Effector memory CD8-positive, alpha-beta T cell (primary cell): ENCODE measurements around the gene SCAMP4.

Experiments
- ATAC-seq: fragments of 150-1000 bp; cut with Tn5 transposase; replicated peaks from 2 replicates; pipeline ENCODE4 v1.10.0; 2021; ENCODE audit warnings: mild to moderate bottlenecking, moderate library complexity
- DNase-seq, 3 experiments: peaks; one replicate each; pipeline ENCODE4 v3.0.0; 2021
- H3K27ac Mint-ChIP-seq, 2 donors: one replicate each; pipeline ENCODE4 v1.8.0; 2022; ENCODE audit warnings: mild to moderate bottlenecking in 2 of 2, mixed read lengths in 2 of 2, moderate library complexity in 2 of 2
- H3K27me3 Mint-ChIP-seq, 2 donors: one replicate each; pipeline ENCODE4 v1.8.0; 2022; ENCODE audit warnings: mixed read lengths in 2 of 2
- H3K36me3 Mint-ChIP-seq: one replicate; pipeline ENCODE4 v1.8.0; 2022; ENCODE audit warnings: mild to moderate bottlenecking, moderate library complexity, mixed read lengths; ENCODE audit not compliant: insufficient read depth
- H3K4me1 Mint-ChIP-seq, 2 donors: one replicate each; pipeline ENCODE4 v1.8.0; 2022; ENCODE audit warnings: low read depth in 2 of 2, mixed read lengths in 2 of 2
- H3K4me3 Mint-ChIP-seq, 2 donors: one replicate each; pipeline ENCODE4 v1.8.0; 2022; ENCODE audit warnings: mild to moderate bottlenecking in 2 of 2, mixed read lengths in 2 of 2, moderate library complexity in 2 of 2
- H3K9me3 Mint-ChIP-seq, 2 donors: one replicate each; pipeline ENCODE4 v1.8.0; 2022; ENCODE audit warnings: mixed read lengths in 2 of 2

Gene SCAMP4

GRCh38 chr19:1947651-1948209 lies 42.5 kb downstream of the SCAMP4 start:
- DNase-seq (no peak), ATAC-seq (no peak)
- Mint-ChIP-seq H3K9me3 (no peaks in the 10 kb centered on the region), H3K4me3 (no peak overlapping the region), H3K27ac (no peak overlapping the region), H3K27me3 (no peaks in the 10 kb centered on the region), H3K4me1 (peaks cover 23 to 36% of the 10 kb centered on the region in 2 donors), H3K36me3 (peaks cover 59% of the 10 kb centered on the region)

DNA sequence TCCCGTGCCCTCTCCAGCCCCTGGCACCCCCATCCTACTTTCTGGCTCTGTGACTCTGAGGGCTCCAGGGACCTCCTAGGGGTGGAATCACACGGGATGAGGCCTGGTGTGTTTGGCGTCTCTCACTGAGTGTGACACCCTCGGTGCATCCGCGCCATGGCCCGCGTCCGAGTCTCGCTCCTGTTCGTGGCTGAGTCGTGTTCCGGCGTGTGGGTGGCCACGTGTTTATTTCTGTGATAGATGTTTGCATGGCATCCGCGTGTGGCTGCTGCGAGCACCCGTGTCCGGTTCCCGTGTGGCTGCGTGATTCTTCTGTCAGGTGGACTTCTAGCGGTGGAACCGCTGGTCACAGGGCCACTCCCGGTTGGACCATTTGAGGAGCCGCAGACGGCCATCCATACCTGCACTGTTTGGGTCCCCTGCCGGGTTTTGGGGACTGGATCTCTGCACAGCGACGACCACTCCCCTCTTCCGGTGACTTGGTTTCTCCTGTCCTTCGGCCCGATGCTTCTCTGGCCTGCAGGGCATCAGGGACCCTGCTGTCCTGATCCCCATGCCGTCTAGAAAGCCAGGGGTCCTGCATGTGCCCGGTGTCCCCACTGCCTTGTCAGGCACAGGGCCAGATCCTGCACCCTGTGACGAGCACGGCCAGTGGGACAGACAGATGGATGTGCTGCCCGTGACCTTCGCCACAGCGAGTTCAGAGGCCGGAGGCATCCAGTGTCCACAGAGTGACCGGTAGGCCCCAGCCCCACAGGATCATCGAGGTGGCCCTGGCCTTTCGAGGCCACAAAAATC lies 44.3 kb downstream of the SCAMP4 start:
- peaks cover 21 to 23% of the 10 kb centered on the region in 2 donors for H3K4me1 Mint-ChIP-seq
- H3K4me3 Mint-ChIP-seq: no peak overlapping the region
- DNase-seq: no peak
- H3K27ac Mint-ChIP-seq: peak overlapping the region in 1 of 2 donors; percentile 55
- ATAC-seq: no peak
- peaks cover 63% of the 10 kb centered on the region for H3K36me3 Mint-ChIP-seq
- H3K27me3 Mint-ChIP-seq: no peaks in the 10 kb centered on the region
- no peaks in the 10 kb centered on the region for H3K9me3 Mint-ChIP-seq

GRCh38 chr19:1950640-1951039 lies 45.4 kb downstream of the SCAMP4 start:
- Mint-ChIP-seq H3K36me3 (peaks cover 71% of the 10 kb centered on the region), H3K27ac (peak overlapping the region; percentile 74 to 78), H3K4me3 (no peak overlapping the region), H3K27me3 (no peaks in the 10 kb centered on the region), H3K4me1 (peaks cover 23% of the 10 kb centered on the region in 2 donors), H3K9me3 (no peaks in the 10 kb centered on the region)
- DNase-seq (no peak), ATAC-seq (no peak)

GRCh38 chr19:1952635-1953034 lies 47.4 kb downstream of the SCAMP4 start:
- DNase-seq: no peak
- ATAC-seq: no peak
- Mint-ChIP-seq H3K4me3 (no peak overlapping the region), H3K4me1 (peaks cover 28 to 31% of the 10 kb centered on the region in 2 donors), H3K27ac (peak overlapping the region in 1 of 2 donors; percentile 70), H3K9me3 (no peaks in the 10 kb centered on the region), H3K36me3 (peaks cover 76% of the 10 kb centered on the region), H3K27me3 (no peaks in the 10 kb centered on the region)

- peaks cover 28 to 31% of the 10 kb centered on the region in 2 donors for H3K4me1 Mint-ChIP-seq
- no peaks in the 10 kb centered on the region for H3K9me3 Mint-ChIP-seq
- no peaks in the 10 kb centered on the region for H3K27me3 Mint-ChIP-seq
Measured at GRCh38 chr19:1953037-1953436, 47.8 kb downstream of the SCAMP4 start.

DNA sequence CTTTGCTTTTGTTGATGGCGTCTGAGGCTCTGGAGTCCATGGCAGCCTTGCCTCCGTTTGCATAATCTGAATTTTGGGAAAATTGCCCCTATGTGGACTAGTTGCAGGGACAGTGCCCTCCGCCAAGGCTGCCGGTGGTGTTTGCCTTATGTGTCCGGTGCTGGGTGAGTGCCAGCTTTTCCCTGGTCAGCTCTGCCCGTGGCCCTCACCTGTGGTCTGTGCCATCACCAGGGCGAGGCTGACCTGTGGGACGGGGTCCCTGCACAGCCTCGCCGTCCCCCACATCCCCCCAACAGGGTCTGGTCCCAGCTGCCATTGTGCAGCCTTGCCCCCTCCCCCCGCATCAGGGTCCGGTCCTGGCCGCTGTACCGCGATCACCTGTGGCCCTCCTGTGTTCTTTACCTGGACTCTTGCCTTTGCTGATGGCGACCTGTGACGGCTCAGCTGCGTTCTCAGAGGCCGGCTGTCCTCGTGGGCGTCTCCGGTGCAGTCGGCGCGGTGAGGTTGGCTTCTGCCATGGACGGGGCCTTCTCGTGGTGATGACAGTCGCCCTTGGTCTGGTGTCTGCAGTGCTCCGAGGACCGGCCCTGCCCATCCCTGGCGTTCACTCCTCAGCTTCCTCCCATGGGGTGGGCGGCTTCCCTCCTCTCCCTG lies 48.4 kb downstream of the SCAMP4 start:
- Mint-ChIP-seq H3K4me1 (peaks cover 27 to 29% of the 10 kb centered on the region in 2 donors), H3K4me3 (no peak overlapping the region), H3K27me3 (no peaks in the 10 kb centered on the region), H3K27ac (peak overlapping the region in 1 of 2 donors; percentile 38), H3K9me3 (no peaks in the 10 kb centered on the region), H3K36me3 (peaks cover 74% of the 10 kb centered on the region)
- ATAC-seq: no peak
- DNase-seq: no peak

More at GRCh38 chr19:1953037-1953436, 47.8 kb downstream of the SCAMP4 start:
- Mint-ChIP-seq H3K27ac (peak overlapping the region in 1 of 2 donors; percentile 70), H3K36me3 (peaks cover 78% of the 10 kb centered on the region), H3K4me3 (no peak overlapping the region)
- no peak for DNase-seq
- ATAC-seq: no peak

DNA sequence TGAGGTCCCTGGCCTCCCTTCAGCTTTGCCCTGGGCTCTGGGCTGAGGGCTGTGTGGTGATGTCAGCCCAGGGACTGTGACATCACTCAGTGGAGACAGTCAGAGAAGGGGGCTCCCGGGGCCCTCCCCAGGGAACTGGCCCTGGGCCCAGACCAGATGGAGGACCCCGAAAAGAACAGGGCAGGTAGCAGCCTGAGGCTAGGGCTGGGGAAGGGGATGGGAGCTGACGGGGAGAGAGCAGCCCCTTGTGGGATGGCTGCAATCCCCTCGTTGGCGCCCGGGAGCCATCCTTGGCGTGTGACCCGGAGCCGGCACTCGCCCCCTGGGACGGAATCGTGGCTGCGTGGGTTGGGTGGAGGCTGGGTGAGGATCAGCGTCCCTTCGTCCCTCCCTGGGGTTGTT lies 49.3 kb downstream of the SCAMP4 start:
- ATAC-seq (no peak), DNase-seq (no peak)
- Mint-ChIP-seq H3K27ac (peak overlapping the region in 1 of 2 donors; percentile 38), H3K9me3 (no peaks in the 10 kb centered on the region), H3K4me3 (no peak overlapping the region), H3K36me3 (peaks cover 68% of the 10 kb centered on the region), H3K4me1 (peaks cover 21 to 25% of the 10 kb centered on the region in 2 donors), H3K27me3 (no peaks in the 10 kb centered on the region)

GRCh38 chr19:1955171-1956121 lies 50.2 kb downstream of the SCAMP4 start:
- ATAC-seq (no peak), DNase-seq (no peak)
- H3K27me3 Mint-ChIP-seq: no peaks in the 10 kb centered on the region
- peaks cover 25 to 26% of the 10 kb centered on the region in 2 donors for H3K4me1 Mint-ChIP-seq
- H3K36me3 Mint-ChIP-seq: peaks cover 68% of the 10 kb centered on the region
- no peak overlapping the region for H3K4me3 Mint-ChIP-seq
- H3K9me3 Mint-ChIP-seq: no peaks in the 10 kb centered on the region
- no peak overlapping the region for H3K27ac Mint-ChIP-seq

DNA sequence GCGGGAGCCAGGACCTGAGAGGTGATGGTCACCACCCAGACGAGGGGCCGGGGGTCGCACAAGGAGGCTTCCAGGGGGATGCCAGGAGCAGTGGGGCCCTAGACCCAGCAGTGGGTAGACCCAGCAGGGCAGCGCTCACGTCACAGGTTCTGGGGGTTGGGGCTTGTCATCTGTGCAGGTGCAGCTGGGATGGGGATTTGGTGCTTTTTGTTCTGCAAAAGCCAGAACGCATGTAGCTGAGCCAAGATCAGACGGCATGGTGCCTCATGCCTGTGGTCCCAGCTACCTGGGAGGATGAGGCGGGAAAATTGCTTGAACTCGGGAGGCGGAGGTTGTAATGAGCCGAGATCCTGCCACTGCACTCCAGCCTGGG lies 50.9 kb downstream of the SCAMP4 start:
- H3K36me3 Mint-ChIP-seq: peaks cover 68% of the 10 kb centered on the region
- no peak overlapping the region for H3K4me3 Mint-ChIP-seq
- H3K4me1 Mint-ChIP-seq: peaks cover 25 to 29% of the 10 kb centered on the region in 2 donors
- H3K27me3 Mint-ChIP-seq: no peaks in the 10 kb centered on the region
- H3K9me3 Mint-ChIP-seq: no peaks in the 10 kb centered on the region
- H3K27ac Mint-ChIP-seq: no peak overlapping the region
- DNase-seq (no peak), ATAC-seq (no peak)

- H3K9me3 Mint-ChIP-seq: no peaks in the 10 kb centered on the region
- ATAC-seq: no peak
Measured at GRCh38 chr19:1956868-1957492, 51.8 kb downstream of the SCAMP4 start.

DNA sequence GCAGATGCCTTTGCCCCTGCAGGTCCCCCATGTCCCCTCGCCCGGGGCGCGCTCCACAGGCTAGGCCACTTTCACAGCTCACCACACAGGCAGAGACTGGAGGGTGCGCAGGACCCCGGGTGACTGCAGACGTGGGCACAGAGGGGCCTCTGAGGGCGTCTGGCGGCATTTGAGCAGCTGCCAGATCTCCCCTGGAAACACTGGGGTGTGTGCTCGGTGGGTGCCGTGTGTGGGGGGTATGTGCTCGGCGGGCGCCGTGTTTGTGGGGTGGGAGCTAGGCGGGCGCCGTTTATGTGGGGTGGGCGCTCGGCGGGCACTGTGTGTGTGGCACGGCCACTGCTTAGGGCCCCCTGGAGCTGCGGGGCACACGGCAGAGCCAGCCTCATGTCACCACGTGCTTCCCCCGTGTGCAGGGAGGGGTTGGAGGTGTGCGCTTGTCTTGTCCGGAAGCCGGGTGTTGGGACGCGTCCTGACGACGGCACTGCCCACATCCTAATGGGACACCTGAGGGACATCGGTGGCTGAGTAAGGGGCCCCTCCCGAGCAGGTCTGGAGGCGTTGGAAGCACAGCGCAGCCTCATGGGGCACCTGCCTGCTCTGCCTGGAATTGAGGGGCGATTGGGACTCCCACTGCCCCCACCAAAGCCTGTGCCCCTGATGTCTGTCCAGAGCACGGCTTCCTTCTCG lies 52.5 kb downstream of the SCAMP4 start:
- ATAC-seq (no peak), DNase-seq (no peak)
- Mint-ChIP-seq H3K4me1 (peaks cover 25 to 33% of the 10 kb centered on the region in 2 donors), H3K9me3 (no peaks in the 10 kb centered on the region), H3K4me3 (peak overlapping the region in 1 of 2 donors; percentile 21), H3K36me3 (peaks cover 63% of the 10 kb centered on the region), H3K27ac (peak overlapping the region in 1 of 2 donors; percentile 85), H3K27me3 (no peaks in the 10 kb centered on the region)

More at GRCh38 chr19:1956868-1957492, 51.8 kb downstream of the SCAMP4 start:
- H3K36me3 Mint-ChIP-seq: peaks cover 64% of the 10 kb centered on the region
- peak overlapping the region in 1 of 2 donors; percentile 85 for H3K27ac Mint-ChIP-seq
- no peak for DNase-seq
- no peaks in the 10 kb centered on the region for H3K27me3 Mint-ChIP-seq
- H3K4me1 Mint-ChIP-seq: peaks cover 25 to 34% of the 10 kb centered on the region in 2 donors
- peak overlapping the region in 1 of 2 donors; percentile 38 for H3K4me3 Mint-ChIP-seq

DNA sequence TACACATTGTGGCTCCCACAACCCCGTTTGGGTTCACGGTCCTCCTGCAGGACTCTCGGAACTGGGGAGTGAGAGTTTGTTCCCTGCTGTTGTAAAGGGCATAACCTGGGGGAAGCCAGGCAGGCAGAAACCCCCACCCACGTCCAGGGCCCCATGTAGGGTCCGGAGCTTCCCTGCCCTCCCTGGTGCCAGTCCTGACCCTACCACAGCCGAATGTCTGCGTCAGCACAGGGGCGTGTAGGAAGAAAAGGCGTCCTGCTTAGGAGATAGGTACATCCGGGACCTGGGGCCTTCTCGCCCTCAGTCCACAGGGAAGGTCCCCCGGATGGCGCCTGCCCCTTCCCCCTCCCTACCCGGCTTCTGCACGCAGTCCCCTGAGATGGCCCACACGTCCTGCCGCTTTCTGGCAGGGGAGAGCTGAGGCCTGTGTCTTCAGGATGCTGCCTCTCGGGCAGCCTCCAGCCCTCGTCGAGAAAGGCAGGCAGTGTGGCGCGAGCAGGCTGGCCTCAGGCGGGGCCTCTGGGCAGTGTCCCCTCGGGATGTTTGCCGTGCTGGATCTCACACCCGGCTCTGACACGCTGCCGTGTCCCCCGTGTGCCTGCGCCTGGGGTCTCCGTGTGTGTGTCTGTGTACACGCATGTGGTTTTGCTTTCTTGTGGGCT lies 54.9 kb downstream of the SCAMP4 start:
- peak overlapping the region; percentile 67 to 82 for H3K27ac Mint-ChIP-seq
- peak overlapping the region in 1 of 2 donors; percentile 12 for H3K4me3 Mint-ChIP-seq
- no peaks in the 10 kb centered on the region for H3K9me3 Mint-ChIP-seq
- H3K4me1 Mint-ChIP-seq: peaks cover 19 to 32% of the 10 kb centered on the region in 2 donors
- no peaks in the 10 kb centered on the region for H3K27me3 Mint-ChIP-seq
- H3K36me3 Mint-ChIP-seq: peaks cover 63% of the 10 kb centered on the region
- no peak for DNase-seq
- no peak for ATAC-seq
